NCI-H524 (cell line): ENCODE data around the gene FABP1.

Experiments
- DNase-seq, 2 experiments: peaks; one replicate each; lab custom pipeline; 2025; lab: John Stamatoyannopoulos, UW

The FABP1 gene

DNA sequence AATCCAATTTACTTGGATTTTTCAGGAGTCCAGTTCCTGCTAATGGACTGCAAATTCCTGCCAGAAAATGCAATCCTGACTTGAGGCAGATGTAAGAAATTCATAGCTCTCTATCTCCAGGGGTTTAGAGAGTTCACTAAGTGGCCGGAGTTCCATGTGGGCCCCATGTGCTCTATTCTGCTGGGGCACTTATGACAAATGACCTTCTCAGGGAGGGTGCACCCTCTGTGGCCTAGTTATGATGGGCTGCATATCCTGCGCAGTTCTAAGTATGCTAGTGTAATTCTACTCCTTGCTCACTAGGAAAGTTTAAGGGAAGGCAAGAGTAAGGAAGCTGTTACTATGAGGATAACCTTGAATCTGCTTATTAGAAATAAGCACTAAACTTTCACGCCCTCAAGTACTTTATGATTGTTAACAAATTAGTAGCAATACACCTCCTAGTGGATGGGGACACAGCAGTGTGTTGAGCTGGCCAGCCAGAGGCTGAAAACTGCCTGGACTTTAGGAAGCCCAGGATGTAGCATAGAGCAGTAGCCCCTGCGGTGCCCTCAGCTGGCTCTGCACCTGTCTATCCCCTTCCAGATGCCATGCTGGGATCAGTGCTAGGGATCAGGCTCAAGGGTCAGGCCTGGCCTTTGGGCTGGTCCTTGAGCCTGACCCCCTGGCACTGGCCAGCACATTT is 45.8 kb downstream of the FABP1 start:
- DNase-seq, result no peak

DNA sequence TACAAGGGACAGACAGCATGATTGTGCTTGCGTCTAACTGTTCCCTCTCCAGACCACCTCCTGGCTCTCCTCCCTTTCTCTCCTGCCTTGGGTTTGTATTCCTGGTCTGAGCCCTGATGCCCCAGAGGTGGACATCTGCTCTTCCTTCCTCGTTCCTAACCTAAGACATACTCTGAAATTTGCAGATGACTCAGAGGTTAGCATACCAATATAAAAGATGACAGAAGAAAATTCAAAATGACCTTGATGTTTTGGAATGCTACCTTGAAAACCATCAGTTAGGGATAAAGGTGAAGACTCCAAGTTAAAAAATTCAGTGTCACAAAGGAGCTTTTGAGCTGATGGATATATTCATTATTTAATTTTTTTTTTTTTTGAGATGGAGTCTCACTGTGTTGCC is 47.3 kb downstream of the FABP1 start:
- no peak for DNase-seq

- no peak for DNase-seq
Observed at GRCh38 chr2:88078643-88079172, 49.2 kb downstream of the FABP1 start.

DNA sequence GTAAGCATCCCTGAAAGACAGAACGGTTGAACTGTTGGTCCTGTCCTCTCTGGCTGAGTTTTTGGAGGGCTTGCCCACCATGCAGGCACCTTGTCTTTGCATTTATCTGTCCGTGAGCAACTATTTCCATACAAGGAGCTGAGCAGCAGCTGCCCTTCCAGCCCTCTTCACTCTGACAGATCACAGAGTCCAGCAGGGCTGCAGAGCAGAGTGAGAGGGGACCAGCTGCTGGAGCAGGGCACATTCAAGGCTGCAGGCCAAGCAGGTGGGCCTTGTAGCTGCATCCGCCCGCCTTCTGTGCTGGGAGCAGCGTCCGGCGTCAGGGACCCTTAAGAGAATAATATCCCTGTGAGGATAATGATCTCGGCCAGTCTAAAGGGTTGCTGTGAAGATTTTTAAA is 50.8 kb downstream of the FABP1 start:
- peak; percentile 42 to 75 for DNase-seq

GRCh38 chr2:88074854-88075292 is 53.0 kb downstream of the FABP1 start:
- peak; percentile 47 to 68 for DNase-seq

- DNase-seq, result no peak
Observed at GRCh38 chr2:88074150-88074549, 53.7 kb downstream of the FABP1 start.
